GM11168 (cell line): ENCODE measurements around the gene PIP4K2A.
"Not testable (repeated sequence)": the region's sequence is repeated elsewhere in the genome, so short reads cannot be mapped to it uniquely, and the experiment has no call there.

Experiments used
- in situ Hi-C: fragments of 300-500 bp; cut with MboI; formaldehyde crosslinking; loops from one replicate; pipeline ENCODE4 v1.12.0; 2022; ENCODE audit warnings: low sequenced_read_pairs; ENCODE audit not compliant: unreplicated experiment

PIP4K2A gene

DNA sequence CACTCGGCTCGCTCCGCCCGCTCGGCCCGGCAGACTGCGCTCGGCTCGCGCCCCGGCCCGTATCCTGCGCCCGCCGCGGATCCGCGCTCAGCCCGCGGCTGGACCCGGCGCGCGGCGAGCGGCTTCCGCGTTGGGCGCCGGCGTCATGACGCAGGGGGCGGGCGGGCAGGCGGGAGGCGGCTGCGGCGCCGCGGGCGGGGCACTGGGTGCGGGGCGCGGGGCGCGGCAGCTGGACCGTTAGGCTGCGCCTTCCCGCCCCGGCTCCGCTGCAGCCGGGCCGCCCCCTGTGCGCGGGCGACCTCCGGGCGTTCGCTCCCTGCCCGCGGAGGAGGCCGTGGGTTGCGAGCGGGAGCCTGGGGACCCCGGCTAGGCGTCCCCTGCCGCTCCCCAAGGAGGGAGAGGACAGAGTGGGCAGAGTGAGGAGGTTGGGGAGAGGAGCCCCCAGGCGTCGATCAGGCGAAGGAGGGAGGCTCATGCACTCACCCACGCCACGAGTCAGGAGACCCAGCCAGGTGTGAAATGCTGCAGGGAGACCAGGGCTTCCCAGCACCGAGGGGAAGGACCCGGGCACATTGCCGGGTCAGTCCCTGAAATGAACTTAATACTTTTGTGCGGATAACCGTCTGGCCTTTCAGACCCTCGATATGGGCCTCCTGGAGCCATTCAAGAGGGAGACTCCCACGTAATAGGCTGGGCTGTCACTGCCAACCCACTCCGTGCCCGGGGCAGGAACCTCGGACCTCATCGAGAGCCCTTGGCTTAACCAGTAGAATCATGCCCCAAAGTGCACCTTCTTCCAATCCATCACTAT, at the start of gene PIP4K2A:
PIP4K2A (minus strand) TSS at position 100 of the 811 bp plus-strand sequence. CDS start 252 bp downstream, outside the sequence.
- in situ Hi-C loops = no loop called here

DNA sequence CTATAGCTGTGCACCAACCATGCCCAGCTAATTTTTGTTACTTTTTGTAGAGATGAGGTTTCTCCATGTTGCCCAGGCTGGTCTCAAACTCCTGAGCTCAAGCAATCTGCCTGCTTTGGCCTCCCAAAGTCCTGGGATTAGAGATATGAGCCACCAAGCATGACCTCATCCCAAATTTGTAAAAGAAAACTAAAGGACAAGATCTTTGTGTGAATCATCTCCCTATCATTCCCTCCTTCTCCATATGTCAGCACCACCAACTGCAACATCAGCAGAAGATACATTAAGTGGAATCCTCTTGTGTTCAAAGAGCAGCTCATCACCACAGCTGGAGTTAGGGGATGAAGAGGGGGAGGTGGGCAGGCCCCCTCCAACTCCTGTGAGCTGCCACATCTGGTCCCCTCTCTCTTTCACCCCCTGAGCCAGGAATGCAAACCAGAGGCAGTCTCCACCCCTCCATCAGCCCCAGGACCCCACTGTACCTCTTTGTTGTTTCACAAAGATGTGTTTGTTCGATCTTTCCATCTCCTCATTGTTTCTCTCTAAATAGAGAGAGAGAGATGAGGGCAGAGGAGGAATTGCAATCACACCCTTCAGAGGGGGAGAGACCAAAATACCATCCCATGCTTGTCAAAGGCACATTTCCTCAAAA, 47.3 kb upstream of the PIP4K2A start:
- in situ Hi-C loops = no loop called here

DNA sequence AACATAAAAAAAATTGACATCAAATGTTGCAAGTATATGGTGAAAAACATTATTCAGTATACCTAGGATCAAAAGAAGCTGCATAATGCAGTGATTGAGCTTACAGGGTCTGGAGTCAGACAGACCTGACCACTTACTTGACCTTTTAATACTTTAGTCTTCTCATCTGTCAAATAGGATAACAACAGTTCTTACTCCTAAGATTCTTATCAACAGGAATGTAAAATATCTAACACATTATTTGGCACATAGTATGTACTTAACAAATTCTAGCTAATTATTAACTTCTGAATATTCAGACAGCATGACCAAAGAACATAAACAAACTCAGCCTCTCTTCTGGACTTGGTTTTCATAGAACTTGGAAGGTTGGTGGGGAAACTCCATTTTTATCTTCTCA, 45.6 kb upstream of the PIP4K2A start:
- in situ Hi-C loops = no loop called here

GRCh38 chr10:22758867-22759266, 44.5 kb upstream of the PIP4K2A start:
- in situ Hi-C loops = no loop called here

DNA sequence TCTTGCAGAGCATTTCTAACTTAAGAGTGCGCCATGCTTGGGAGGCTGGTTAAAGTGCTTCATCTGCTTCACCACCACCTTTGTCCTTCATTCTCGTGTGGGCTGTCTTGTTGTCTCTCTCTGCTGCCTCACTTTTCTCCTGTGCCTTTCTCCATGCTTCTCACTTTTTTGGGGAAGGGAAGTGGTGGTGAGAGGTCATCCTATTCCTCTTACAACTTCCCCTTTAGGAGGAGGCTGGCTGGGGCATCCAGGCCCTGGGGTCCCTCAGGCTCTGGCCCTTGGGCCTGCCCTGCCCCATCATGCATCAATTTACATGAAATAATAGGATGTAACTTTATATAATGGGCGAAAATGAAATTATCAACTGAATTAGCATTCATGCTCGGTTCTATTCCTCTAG, 39.9 kb upstream of the PIP4K2A start:
- in situ Hi-C loops = no loop called here

DNA sequence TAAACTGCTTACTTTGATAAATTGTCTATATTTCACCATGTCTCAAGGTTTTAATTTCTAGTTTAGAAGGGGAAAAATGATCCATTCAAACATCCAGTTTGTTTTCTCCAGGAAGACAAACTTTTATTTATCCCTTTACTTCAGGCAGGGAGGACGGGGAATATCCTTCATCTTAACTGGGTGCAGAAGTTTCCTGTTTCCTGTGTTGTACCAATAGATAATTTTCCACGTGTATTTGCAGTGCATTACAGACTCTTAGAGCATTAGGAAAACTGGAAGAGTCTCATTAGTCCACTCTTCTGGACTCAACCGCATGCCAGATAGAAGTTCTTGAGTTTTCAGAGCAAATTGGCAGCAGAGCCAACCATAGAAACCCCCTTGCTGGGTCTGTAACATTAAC, 39.4 kb upstream of the PIP4K2A start:
- in situ Hi-C loops = no loop called here

DNA sequence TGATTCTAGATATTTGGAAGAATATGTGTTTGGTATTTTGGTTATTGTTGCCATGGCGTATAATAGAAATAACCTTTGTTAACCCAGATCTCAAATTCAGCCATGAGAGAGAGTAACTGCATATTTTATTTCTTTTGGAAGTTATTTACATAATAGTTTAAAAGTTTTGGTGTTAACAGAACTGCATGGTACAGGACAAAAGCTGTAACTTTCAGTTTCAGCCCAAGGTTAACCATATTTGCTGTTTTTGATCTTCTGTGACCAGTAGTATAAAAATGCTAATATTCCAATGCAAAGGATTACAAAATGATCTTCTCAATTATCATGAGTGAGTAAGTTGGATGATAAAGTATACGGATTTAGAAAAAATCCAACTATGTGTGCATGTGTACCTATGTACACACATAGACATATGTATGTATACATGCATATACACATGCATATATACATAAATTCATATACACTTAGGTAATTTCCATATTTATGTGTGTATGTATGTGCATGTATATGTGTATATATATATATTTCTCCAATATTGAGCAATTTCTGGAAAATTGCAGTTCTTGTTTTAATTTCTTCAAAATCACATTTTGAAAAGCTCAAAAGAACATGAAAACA, 38.0 kb upstream of the PIP4K2A start:
- in situ Hi-C loops = no loop called here

DNA sequence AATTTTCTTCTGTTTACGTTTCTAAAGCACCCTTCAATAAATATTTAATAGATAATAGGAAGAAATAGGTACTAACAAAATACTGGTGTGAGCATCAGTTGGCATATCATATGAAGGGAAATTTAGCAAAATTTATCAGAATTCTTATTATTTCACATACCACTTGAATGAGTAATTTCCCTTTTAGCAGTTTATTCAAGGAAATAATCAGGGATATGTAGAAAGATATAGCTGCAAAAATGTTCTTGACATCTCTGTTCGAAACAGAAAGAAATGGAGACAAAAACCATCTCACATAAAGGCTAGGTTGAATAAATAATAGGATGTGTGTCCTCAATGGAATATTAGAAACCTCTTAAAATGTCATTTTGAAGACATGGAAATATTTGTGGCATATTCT, 35.8 kb upstream of the PIP4K2A start:
- in situ Hi-C loops = no loop called here

DNA sequence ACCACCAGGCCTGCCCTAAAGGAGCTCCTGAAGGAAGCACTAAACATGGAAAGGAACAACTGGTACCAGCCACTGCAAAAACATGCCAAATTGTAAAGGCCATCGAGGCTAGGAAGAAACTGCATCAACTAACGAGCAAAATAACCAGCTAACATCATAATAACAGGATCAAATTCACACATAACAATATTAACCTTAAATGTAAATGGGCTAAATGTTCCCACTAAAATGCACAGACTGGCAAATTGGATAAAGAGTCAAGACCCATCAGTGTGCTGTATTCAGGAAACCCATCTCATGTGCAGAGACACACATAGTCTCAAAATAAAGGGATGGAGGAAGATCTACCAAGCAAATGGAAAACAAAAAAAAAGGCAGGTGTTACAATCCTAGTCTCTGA, 30.5 kb upstream of the PIP4K2A start:
- in situ Hi-C loops = not testable (repeated sequence)

DNA sequence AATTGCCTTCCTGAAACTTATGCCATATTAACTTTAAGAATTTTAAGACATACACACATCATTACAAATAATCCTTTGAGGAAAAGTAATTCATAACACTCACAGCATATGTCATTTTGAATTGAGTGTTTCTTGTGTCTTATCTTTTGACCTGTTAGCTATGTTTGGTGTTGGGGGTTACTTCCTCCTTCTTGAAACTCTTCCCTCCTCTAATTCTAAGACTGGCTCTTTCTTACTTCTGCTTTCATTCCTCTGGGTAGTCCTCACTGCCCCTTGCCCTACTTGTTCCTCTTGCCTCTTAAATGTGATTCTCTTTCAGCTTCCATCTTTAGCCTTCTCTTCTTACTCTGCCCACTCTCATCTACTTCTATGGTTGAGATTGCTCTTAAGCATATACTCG, 28.3 kb upstream of the PIP4K2A start:
- in situ Hi-C loops = no loop called here

- in situ Hi-C loops = not testable (repeated sequence)
These were observed 27.3 kb upstream of the PIP4K2A start for GRCh38 chr10:22741631-22742030.

GRCh38 chr10:22740180-22740579, 25.8 kb upstream of the PIP4K2A start:
- in situ Hi-C loops = no loop called here

- in situ Hi-C loops = no loop called here
These were observed 23.2 kb upstream of the PIP4K2A start for GRCh38 chr10:22737587-22737986.

GRCh38 chr10:22736134-22736533, 21.8 kb upstream of the PIP4K2A start:
- in situ Hi-C loops = no loop called here

DNA sequence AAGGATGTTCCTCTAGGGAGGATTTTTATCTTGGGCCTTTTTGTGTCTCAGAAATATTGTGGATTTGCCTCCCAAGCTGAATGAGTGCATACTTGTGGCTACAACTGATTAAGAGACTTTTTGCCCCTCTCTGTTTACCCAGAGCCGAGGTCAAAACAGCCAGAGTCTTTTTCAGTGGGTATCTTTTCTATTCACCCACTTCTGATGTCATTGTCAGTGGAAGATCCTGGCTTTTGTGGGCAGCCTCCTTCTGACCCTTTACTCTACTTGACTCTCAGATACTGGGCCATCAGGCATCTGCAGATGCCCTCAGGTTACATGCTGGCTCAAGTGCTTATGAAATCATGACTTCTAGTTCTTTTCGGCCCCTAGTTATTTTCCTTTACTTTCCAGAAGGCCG, 19.6 kb upstream of the PIP4K2A start:
- in situ Hi-C loops = no loop called here

GRCh38 chr10:22727663-22728062, 13.3 kb upstream of the PIP4K2A start:
- in situ Hi-C loops = no loop called here

DNA sequence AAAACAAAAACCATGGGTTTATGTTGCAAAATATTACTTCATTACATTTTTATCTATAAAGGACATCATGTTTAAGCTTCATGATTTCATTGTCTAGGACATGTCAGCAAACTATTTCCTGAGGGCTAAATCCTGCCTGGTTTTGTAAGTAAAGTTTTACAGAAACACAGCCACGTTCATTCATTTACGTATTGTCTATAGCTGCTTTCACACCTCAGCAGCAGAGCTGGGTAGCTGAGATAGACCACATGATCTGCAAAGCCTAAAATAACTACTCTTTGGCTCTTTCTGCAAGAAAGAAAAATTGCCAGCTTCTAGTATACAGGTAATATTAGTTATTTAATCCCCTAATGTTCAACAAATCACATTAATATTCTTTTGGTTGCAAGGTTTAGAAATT, 12.7 kb upstream of the PIP4K2A start:
- in situ Hi-C loops = no loop called here

- in situ Hi-C loops = no loop called here
These were observed 10.4 kb upstream of the PIP4K2A start for GRCh38 chr10:22724773-22725172.

DNA sequence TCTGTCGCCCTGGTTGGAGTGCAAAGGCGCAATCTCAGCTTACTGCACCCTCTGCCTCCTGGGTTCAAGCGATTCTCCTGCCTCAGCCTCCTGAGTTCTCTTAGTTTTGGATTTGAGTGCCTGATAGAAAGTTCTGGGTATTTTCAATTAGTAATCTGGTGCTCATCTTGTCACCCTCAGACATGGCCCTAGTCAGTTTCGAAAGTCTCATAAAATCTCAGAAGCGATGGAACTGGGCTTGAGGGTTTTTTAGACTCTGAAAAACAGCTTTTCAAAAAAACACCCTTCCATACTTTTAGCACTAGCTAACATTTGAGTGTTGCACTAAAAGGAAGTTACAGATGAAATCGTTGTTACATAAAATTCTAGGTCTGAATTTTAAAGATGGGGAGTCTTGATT, 9.4 kb upstream of the PIP4K2A start:
- in situ Hi-C loops = no loop called here

- in situ Hi-C loops = no loop called here
These were observed 9.0 kb upstream of the PIP4K2A start for GRCh38 chr10:22723343-22723779.

- in situ Hi-C loops = no loop called here
These were observed 8.3 kb upstream of the PIP4K2A start for GRCh38 chr10:22722626-22723169.
